Activated CD8-positive, alpha-beta memory T cell treated with anti-CD3 and anti-CD28 coated beads, Interleukin-2, amount 10 ng/mL, durations not matched to agents 7 days and 5 days (primary cell): ENCODE measurements around the gene USP54. TPM values are rescaled to one million over a fixed set of nuclear protein-coding genes. Genes with fewer than 3 reads are reported as not detected.

ENCODE experiments used
- ATAC-seq: fragments of 150-1000 bp; cut with Tn5 transposase; one replicate; pipeline ENCODE4 v1.10.0; 2021; ENCODE audit warnings: moderate library complexity
- CTCF ChIA-PET: fragments of 350-600 bp; sonication (Branson Sonifier 250); formaldehyde crosslinking; loops from one replicate; lab custom pipeline; 2021; ENCODE audit warnings: antibody characterized with exemption; lab: Charles Lee
- DNase-seq: peaks from one replicate; pipeline ENCODE4 v3.0.0-alpha.2; 2020
- H3K27ac Mint-ChIP-seq: one replicate; pipeline ENCODE4 v1.8.0; 2021; ENCODE audit warnings: mild to moderate bottlenecking, mixed read lengths
- H3K27me3 Mint-ChIP-seq: one replicate; pipeline ENCODE4 v1.8.0; 2021; ENCODE audit warnings: mixed read lengths
- H3K36me3 Mint-ChIP-seq: one replicate; pipeline ENCODE4 v1.8.0; 2021; ENCODE audit warnings: mild to moderate bottlenecking, mixed read lengths
- H3K4me1 Mint-ChIP-seq: one replicate; pipeline ENCODE4 v1.8.0; 2021; ENCODE audit warnings: mixed read lengths
- H3K4me3 Mint-ChIP-seq: one replicate; pipeline ENCODE4 v1.8.0; 2021; ENCODE audit warnings: mild to moderate bottlenecking, moderate library complexity, mixed read lengths
- H3K9me3 Mint-ChIP-seq: one replicate; pipeline ENCODE4 v1.8.0; 2022; ENCODE audit warnings: low read depth, mixed read lengths
- total RNA-seq, 2 experiments: library from RNA; stranded (reverse); gene quantifications; one replicate each; pipeline ENCODE4 v1.2.3, GENCODE V29; 2021

Gene USP54
- total RNA-seq, 2 experiments from 2014 or later: 3.5 to 6.7 TPM

- Mint-ChIP-seq H3K4me3 (no peak overlapping the region), H3K27me3 (no peaks in the 10 kb centered on the region), H3K4me1 (peaks cover 12% of the 10 kb centered on the region), H3K36me3 (no peaks in the 10 kb centered on the region), H3K9me3 (no peaks in the 10 kb centered on the region), H3K27ac (no peak overlapping the region)
- CTCF ChIA-PET: interaction anchor here (1.3 to 1.6 kb wide), 3 partner anchors 9 to 106 kb away, joined by 3 to 8 read pairs (median 4); partner anchors contain the start of gene MYOZ1
- ATAC-seq (no peak), DNase-seq (no peak)
These were observed 53.4 kb downstream of the USP54 start for GRCh38 chr10:73537709-73538108.

- CTCF ChIA-PET: interaction anchor here (1.3 to 1.6 kb wide), 3 partner anchors 9 to 106 kb away, joined by 3 to 8 read pairs (median 4); partner anchors contain the start of gene MYOZ1
- no peak overlapping the region for H3K4me3 Mint-ChIP-seq
- H3K27ac Mint-ChIP-seq: no peak overlapping the region
These were observed 53.9 kb downstream of the USP54 start for GRCh38 chr10:73537288-73537687.

GRCh38 chr10:73534857-73535256 is 56.3 kb downstream of the USP54 start:
- DNase-seq (no peak), ATAC-seq (no peak)
- no peak overlapping the region for H3K27ac Mint-ChIP-seq
- H3K4me3 Mint-ChIP-seq: no peak overlapping the region
- peaks cover 12% of the 10 kb centered on the region for H3K4me1 Mint-ChIP-seq
- no peaks in the 10 kb centered on the region for H3K27me3 Mint-ChIP-seq
- no peaks in the 10 kb centered on the region for H3K9me3 Mint-ChIP-seq
- H3K36me3 Mint-ChIP-seq: no peaks in the 10 kb centered on the region
- CTCF ChIA-PET: interaction anchor here (1.9 kb wide), 1 partner anchor 109 kb away, joined by 8 read pairs; no protein-coding TSS in a partner anchor

More at GRCh38 chr10:73537288-73537687, 53.9 kb downstream of the USP54 start:
- ATAC-seq (peak; percentile 53), DNase-seq (no peak)
- no peaks in the 10 kb centered on the region for H3K36me3 Mint-ChIP-seq
- H3K4me1 Mint-ChIP-seq: peaks cover 12% of the 10 kb centered on the region
- no peaks in the 10 kb centered on the region for H3K9me3 Mint-ChIP-seq
- H3K27me3 Mint-ChIP-seq: no peaks in the 10 kb centered on the region

GRCh38 chr10:73529089-73529832 is 61.9 kb downstream of the USP54 start:
- Mint-ChIP-seq H3K27me3 (no peaks in the 10 kb centered on the region), H3K9me3 (no peaks in the 10 kb centered on the region), H3K4me1 (no peaks in the 10 kb centered on the region), H3K36me3 (no peaks in the 10 kb centered on the region), H3K4me3 (no peak overlapping the region), H3K27ac (no peak overlapping the region)
- CTCF ChIA-PET: interaction anchor here (0.7 to 8.0 kb wide), 26 partner anchors 8 to 371 kb away, joined by 3 to 151 read pairs (median 4); partner anchors contain the start of genes MYOZ1, PPP3CB and USP54
- peak; percentile 61 for DNase-seq
- ATAC-seq: peak; percentile 91

DNA sequence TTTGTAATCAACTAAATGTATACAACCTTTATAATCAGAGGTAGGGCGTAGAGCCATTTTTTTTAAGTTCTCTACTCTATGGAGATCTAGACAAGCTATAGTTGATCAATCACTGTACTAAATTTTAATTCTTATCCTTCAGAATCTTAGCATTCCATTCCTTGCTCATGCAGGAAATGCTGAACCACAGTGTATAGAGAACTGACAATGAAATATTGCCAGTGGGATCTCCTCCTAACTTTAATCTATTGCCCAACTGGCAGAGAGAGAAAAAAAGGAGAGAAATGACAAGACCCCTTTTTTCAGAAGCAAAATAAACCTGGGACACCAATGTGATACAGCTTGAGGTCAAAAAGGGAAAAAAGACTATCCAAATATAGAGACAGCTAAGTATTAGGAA is 68.9 kb downstream of the USP54 start:
- Mint-ChIP-seq H3K27ac (no peak overlapping the region), H3K27me3 (no peaks in the 10 kb centered on the region), H3K9me3 (no peaks in the 10 kb centered on the region), H3K4me1 (no peaks in the 10 kb centered on the region), H3K4me3 (no peak overlapping the region), H3K36me3 (no peaks in the 10 kb centered on the region)
- no peak for DNase-seq
- ATAC-seq: no peak
- CTCF ChIA-PET: interaction anchor here (8.8 kb wide), 1 partner anchor 122 kb away, joined by 38 read pairs; no protein-coding TSS in a partner anchor

DNA sequence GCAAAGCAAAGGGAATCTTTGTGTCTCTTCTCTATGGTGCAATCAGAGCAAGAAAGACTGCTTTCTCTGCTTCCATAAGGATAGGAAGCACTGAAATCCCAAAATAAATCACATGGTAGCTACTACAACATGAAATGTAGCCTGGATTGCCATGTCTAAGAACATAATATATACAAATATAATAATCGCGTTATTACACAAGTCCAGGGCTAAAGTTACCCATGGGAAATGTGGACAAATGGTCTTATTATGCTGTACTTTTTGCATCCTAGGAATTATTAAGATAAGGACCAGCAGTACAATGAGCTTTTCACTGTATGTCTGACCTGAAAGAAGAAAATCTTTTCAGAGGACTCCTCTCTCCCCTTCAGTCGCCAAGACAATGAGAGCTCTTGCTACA is 71.8 kb downstream of the USP54 start:
- ATAC-seq (no peak), DNase-seq (no peak)
- no peak overlapping the region for H3K27ac Mint-ChIP-seq
- no peaks in the 10 kb centered on the region for H3K9me3 Mint-ChIP-seq
- no peaks in the 10 kb centered on the region for H3K4me1 Mint-ChIP-seq
- CTCF ChIA-PET: interaction anchor here (8.8 kb wide), 1 partner anchor 125 kb away, joined by 38 read pairs; no protein-coding TSS in a partner anchor
- no peaks in the 10 kb centered on the region for H3K36me3 Mint-ChIP-seq
- no peaks in the 10 kb centered on the region for H3K27me3 Mint-ChIP-seq
- H3K4me3 Mint-ChIP-seq: no peak overlapping the region

- CTCF ChIA-PET: interaction anchor here (1.3 to 8.8 kb wide), 2 partner anchors 11 to 127 kb away, joined by 4 to 38 read pairs; no protein-coding TSS in a partner anchor
- no peaks in the 10 kb centered on the region for H3K4me1 Mint-ChIP-seq
- ATAC-seq (no peak), DNase-seq (no peak)
- no peak overlapping the region for H3K27ac Mint-ChIP-seq
- no peaks in the 10 kb centered on the region for H3K9me3 Mint-ChIP-seq
- H3K27me3 Mint-ChIP-seq: no peaks in the 10 kb centered on the region
- H3K4me3 Mint-ChIP-seq: no peak overlapping the region
- H3K36me3 Mint-ChIP-seq: no peaks in the 10 kb centered on the region
These were observed 73.8 kb downstream of the USP54 start for GRCh38 chr10:73517166-73517888.

- DNase-seq (no peak), ATAC-seq (no peak)
- CTCF ChIA-PET: no interaction called here
- H3K4me1 Mint-ChIP-seq: peaks cover 5% of the 10 kb centered on the region
- no peaks in the 10 kb centered on the region for H3K9me3 Mint-ChIP-seq
- no peaks in the 10 kb centered on the region for H3K36me3 Mint-ChIP-seq
- H3K27me3 Mint-ChIP-seq: no peaks in the 10 kb centered on the region
- no peak overlapping the region for H3K27ac Mint-ChIP-seq
- no peak overlapping the region for H3K4me3 Mint-ChIP-seq
These were observed 78.9 kb downstream of the USP54 start for GRCh38 chr10:73512207-73512743.

DNA sequence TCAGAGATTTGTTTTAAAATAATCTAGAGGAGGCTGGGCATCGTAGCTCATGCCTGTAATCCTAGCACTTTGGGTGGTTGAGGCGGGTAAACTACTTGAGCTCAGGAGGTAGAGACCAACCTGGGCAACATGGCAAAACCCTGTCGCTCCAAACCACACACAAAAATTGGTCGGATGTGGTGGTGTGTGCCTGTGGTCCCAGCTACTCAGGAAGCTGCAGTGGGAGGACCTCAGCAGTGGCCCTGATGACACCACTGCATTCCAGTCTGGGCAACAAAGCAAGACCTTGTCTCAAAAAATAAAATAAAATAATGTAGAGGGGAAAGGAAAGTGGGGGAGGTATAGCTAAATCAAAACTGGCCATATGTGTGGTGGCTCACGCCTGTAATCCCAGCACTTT is 81.4 kb downstream of the USP54 start:
- CTCF ChIA-PET: interaction anchor here (0.6 to 2.1 kb wide), 6 partner anchors 11 to 1608 kb away, joined by 3 to 5 read pairs (median 4); partner anchors contain the start of gene PPP3CB
- Mint-ChIP-seq H3K27me3 (no peaks in the 10 kb centered on the region), H3K9me3 (no peaks in the 10 kb centered on the region), H3K4me3 (no peak overlapping the region), H3K36me3 (peaks cover 7% of the 10 kb centered on the region), H3K27ac (peak overlapping the region; percentile 54), H3K4me1 (peaks cover 5% of the 10 kb centered on the region)
- DNase-seq (peak; percentile 73), ATAC-seq (peak; percentile 51)

- H3K4me1 Mint-ChIP-seq: peaks cover 11% of the 10 kb centered on the region
- no peak overlapping the region for H3K4me3 Mint-ChIP-seq
- peaks cover 20% of the 10 kb centered on the region for H3K36me3 Mint-ChIP-seq
- DNase-seq (no peak), ATAC-seq (no peak)
- no peaks in the 10 kb centered on the region for H3K9me3 Mint-ChIP-seq
- no peak overlapping the region for H3K27ac Mint-ChIP-seq
- H3K27me3 Mint-ChIP-seq: no peaks in the 10 kb centered on the region
- CTCF ChIA-PET: no interaction called here
These were observed 84.7 kb downstream of the USP54 start for GRCh38 chr10:73506491-73506890.

DNA sequence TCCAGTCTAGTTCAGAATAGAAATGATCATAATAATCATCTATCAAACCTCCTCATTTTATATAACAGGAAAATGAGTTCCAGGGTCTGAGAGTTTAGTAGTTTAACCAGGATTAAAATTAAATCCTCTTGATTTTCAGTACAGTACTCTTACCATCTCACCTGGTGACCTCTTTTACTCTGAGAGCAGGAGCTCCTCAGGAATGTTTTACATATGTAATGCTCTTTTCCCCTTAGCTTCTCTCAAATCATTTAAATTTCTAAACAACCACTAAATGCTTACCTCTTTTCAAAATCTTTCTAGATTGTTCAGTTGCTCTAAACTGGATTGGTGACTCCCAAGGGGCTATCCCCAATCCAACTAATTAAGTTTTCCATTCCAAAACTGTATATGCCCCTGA is 85.1 kb downstream of the USP54 start:
- Mint-ChIP-seq H3K27ac (no peak overlapping the region), H3K27me3 (no peaks in the 10 kb centered on the region), H3K36me3 (peaks cover 22% of the 10 kb centered on the region), H3K4me1 (peaks cover 15% of the 10 kb centered on the region), H3K9me3 (no peaks in the 10 kb centered on the region), H3K4me3 (no peak overlapping the region)
- no peak for ATAC-seq
- DNase-seq: no peak
- CTCF ChIA-PET: no interaction called here

GRCh38 chr10:73503037-73503436 is 88.1 kb downstream of the USP54 start:
- Mint-ChIP-seq H3K4me3 (no peak overlapping the region), H3K36me3 (peaks cover 24% of the 10 kb centered on the region), H3K27me3 (no peaks in the 10 kb centered on the region), H3K9me3 (no peaks in the 10 kb centered on the region), H3K27ac (no peak overlapping the region), H3K4me1 (peaks cover 15% of the 10 kb centered on the region)
- no peak for ATAC-seq
- CTCF ChIA-PET: no interaction called here
- no peak for DNase-seq

- H3K9me3 Mint-ChIP-seq: no peaks in the 10 kb centered on the region
- ATAC-seq (peak; percentile 27), DNase-seq (no peak)
- H3K4me1 Mint-ChIP-seq: peaks cover 20% of the 10 kb centered on the region
- no peaks in the 10 kb centered on the region for H3K27me3 Mint-ChIP-seq
- no peak overlapping the region for H3K4me3 Mint-ChIP-seq
- H3K27ac Mint-ChIP-seq: peak overlapping the region; percentile 72
- CTCF ChIA-PET: interaction anchor here (0.8 to 2.1 kb wide), 2 partner anchors 27 to 142 kb away, joined by 3 to 10 read pairs; no protein-coding TSS in a partner anchor
- peaks cover 26% of the 10 kb centered on the region for H3K36me3 Mint-ChIP-seq
These were observed 89.5 kb downstream of the USP54 start for GRCh38 chr10:73501651-73502050.
